Measurements from ENCODE around the gene ONECUT1.

The ONECUT1 gene

DNA sequence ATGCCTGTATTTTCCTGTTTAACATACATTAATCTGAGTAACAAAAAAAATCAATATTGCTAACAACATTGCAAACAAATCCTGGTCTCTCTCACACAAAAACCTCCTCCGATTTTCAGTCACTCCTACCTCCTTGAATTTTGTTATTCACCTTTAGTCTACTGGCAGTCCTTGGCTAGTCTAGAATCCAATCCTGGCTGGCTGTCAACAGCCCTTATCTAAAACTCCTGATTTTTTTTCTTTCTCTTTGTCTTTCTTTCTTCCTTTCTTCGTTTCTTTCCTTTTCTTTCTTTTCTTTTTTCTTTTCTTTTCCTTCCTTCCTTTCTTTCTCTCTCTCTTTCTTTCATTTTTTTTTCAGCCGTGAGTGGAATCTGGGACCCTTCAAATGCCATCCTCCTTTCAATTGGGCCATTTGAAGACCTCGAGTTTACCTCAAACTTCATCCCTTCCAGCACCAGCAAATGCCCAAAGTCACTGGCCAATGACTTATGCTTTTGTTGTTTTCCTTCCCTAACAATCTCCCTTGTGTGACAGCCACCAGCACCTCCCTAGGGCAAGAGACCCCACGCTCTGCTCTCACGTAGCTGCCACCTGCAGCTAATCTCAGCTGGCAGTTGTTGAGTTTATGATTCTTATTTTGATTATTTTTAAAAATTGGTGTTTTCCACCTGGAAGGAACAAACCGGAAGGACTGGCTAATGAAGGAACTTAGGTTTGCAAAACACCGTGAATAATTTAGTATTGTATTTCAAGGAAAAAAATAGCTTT lies 6.8 kb upstream of the ONECUT1 start:
- DNase-seq: no peak

DNA sequence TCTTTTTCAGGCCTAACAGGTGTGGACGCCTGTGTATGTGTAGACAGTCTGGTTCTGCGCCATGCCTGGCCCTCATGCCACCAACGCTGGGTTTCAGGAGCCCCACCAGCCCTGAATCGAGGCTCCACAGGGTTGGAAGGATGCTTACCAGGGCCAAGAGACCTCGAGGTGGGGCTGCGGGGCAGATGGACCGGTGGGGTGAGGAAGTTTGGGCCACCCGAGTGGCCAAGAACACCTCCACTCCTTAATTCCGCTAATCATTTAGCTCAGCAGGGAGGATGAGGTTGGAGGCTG lies 6.0 kb upstream of the ONECUT1 start:
- DNase-seq: no peak

GRCh38 chr15:52795464-52796227 lies 5.5 kb upstream of the ONECUT1 start:
- no peak for DNase-seq

GRCh38 chr15:52794665-52795463 lies 4.7 kb upstream of the ONECUT1 start:
- DNase-seq: no peak

DNA sequence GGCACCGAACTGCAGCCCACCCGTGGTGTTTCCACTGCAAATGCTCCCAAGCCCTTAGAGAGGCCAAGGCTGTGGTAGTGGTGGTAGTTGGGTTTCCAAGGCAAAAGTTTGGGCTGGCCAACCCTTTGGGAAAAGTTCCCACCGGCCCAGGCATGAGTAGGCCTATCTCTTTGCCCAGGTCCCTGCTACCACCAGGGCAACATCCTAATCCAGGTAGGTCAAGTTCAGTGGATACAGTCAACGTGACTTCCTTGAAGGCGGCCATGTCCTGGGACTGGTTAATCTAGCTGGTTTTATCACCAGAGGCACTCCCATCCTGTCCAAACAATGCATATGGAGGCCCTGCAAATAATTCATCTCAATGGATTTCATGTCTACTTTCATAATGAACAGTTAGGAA lies 1.6 kb upstream of the ONECUT1 start:
- no peak for DNase-seq

GRCh38 chr15:52790941-52791751 lies 1.0 kb upstream of the ONECUT1 start:
- peak; percentile 39 for DNase-seq

GRCh38 chr15:52789601-52790168 lies 451 bp downstream of the ONECUT1 start:
- peak; percentile 18 for DNase-seq

DNA sequence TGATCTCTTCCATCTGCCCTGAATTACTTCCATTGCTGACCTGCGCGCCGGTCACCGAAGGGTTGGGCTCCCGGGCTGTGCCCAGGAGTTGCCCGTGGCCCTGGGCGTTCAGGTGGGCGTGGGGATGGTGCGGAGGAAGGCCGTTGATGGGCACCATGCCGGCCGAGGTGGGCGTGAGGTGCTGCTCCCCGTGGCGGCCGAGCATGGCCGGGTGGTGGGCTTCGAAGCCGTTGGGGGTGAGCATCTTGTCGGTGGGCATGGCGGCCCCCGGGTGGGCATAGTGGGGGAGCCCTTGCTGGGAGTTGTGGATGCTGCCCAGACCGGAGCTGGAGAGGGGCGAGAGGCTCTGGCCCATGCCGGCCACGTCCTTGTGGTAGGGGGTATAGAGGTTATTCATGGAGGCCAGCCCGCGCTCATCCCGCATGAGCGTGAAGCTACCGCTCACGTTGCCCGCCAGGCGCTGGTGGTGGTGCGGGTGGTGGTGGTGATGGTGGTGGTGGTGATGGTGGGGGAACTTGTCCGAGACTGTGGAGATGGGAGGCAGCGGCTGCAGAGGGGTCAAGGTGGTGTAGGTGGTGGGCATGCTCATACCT lies 1.0 kb downstream of the ONECUT1 start:
- no peak for DNase-seq

DNA sequence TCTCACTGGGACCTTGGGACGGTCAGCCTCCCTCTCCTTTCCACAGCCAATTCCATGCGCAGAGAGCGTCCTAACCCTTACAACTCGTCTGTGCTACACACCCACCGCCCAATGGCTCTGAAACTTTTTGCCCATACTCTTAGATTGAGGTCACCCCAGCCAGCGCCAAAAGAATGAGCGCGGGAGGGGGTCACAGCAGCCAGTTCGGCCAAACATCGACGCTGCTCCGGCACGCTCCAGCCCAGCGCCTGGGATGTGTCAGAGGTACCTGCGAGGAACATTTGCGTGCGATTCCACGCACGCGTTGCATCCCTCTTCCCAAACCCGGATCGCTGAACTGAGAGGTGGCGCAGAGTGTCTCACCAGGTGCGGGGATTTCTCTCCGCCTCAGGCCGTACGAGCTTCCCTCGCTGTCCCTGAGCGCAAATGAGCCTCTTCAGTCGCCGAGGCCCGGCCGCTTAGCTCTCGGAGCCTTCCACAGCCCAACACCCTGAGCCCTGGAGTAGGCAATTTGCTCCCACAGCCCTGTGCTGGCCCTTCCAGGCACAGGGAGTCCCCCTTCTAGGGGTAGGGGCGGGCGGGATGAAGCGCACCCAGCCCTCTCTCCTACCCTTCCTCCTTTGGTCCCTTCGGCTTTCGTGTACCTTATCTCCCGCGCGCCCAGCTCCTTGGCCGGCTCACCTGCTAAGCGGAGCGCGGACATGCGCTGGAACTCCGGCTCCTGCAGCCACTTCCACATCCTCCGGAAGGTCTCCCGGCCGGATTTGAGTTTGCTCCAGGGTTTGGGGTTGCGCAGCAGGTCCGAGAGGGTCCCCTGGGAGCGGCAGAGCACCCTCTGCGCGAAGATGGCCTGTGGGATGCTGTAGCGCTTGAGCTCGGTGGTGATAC lies 1.8 kb downstream of the ONECUT1 start:
- DNase-seq: no peak

DNA sequence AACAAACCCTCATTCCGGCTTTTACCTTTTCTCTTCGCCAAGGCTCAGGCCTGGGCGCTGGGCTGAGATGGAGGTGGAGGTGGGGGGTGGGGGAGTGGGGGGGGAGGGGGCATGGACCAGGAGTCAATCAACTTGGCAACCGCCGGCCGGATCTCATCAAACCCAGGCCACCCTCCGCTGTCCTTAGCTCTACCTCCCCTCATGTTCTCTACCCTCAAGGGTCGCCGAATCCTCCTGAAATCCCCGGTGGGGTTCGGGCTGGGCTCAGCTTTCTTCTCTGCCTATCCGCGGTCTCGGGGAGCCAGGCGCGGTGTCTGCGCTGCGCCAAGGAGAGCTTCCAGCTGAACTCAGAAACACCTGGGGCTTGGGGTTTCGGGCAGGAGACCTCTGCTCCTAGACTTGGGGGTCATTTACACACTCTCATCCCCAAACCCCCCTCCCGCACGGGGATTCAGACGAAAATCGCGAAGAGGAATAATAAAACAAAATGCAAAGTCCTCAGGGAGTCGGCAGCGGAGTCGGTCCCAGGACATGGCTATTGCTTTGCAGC lies 2.5 kb downstream of the ONECUT1 start:
- DNase-seq: no peak

DNA sequence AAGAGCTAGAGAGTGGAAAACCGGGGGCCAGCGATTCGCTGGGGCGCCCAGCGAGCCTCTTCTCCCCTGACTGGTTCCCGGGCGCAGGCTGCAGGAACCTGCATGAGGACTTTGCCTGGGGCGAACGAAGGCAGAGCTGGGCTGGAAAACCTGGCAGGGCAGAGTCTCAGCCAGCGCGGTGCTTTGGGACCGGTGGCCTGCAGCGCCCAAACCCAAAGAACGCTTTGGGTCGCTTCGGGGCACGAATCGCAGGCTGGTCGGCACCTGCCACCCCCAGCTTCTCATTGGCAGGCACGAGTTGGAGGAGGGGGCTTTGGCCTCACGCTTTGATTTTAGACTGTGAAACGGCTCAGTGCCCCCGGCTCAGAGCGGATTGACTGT lies 3.0 kb downstream of the ONECUT1 start:
- DNase-seq: no peak

- no peak for DNase-seq
Observed at GRCh38 chr15:52786436-52787122, 3.6 kb downstream of the ONECUT1 start.

GRCh38 chr15:52785672-52786406 lies 4.3 kb downstream of the ONECUT1 start:
- no peak for DNase-seq

GRCh38 chr15:52784799-52785671 lies 5.1 kb downstream of the ONECUT1 start:
- DNase-seq: no peak

- no peak for DNase-seq
Observed at GRCh38 chr15:52783929-52784798, 6.0 kb downstream of the ONECUT1 start.

DNA sequence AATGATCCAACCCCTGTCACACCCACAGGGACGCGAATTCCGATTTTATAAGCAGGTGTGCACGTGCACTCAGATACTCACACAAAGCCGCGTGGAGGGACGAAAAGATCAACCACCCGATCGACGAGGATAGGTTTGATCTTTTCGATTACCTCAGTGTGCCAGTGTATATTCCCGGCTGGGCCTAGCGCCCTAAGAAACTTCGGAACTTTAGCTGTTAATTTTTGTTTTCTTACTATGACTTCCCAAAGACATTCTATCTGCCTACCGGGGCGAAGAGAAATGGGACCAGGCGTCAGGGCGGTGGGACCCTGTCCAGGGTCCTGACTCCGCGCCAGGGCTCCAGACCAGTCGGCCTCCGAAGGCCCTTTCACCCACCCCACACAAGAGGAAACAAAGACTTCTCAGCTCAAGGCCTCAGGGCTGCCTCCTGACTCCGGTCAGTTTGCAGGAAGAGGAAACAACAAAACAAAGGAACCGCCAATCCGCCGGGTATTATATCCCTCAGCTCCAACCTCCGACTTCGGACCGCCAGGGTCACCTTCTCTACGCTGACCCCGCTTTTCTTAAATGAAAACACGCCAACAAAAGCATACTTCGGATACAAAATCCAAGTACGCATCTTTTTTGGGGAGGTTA lies 6.8 kb downstream of the ONECUT1 start:
- DNase-seq: no peak

DNA sequence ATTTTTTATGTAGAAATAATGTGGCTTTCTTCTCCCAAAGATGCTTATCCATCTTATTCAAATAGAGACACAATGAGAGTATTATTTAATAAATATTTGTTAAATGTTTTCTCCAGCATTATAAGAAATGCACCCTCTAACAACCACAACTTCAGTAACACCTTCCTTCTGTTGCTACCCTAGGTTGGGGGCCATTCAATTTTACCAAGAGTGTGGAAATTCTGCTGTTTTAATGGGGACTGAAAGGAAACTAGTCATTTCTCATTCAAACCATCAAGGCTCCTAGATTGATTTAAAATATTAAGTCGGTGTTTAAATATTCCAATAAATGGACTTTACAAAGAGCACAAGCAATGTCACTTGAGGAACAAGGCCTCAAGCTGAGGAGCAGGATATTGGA lies 7.6 kb downstream of the ONECUT1 start:
- no peak for DNase-seq

Data from EL (cell line).